Endothelial cell of umbilical vein (primary cell): ENCODE data around the gene RNF25. TPM values are rescaled to one million over a fixed set of nuclear protein-coding genes. Genes with fewer than 3 reads are reported as not detected.

Source experiments
- BruUV-seq: library from RNA; stranded (reverse); fragments of 400-500 nt; replicated peaks from 2 replicates; lab custom pipeline; 2021; lab: Mats Ljungman, UMichigan
- CTCF ChIA-PET: fragments of 300-600, 350-600 bp; sonication (Branson Sonifier 250); formaldehyde crosslinking; loops from one replicate; lab custom pipeline; 2021; ENCODE audit warnings: antibody characterized with exemption, inconsistent platforms; lab: Charles Lee
- POLR2A ChIA-PET: fragments of 300-600, 350-600 bp; sonication (Branson Sonifier 250); formaldehyde crosslinking; loops from one replicate; lab custom pipeline; 2021; ENCODE audit warnings: antibody characterized with exemption, inconsistent platforms; lab: Charles Lee
- DNase-seq: peaks from one replicate; pipeline ENCODE4 v3.0.0-alpha.2; 2011; ENCODE audit warnings: low read depth, low spot score
- FAIRE-seq: peaks from 2 replicates; lab custom pipeline; 2011; peaks lifted over from hg19 to GRCh38; lab: Jason Lieb, UNC
- H2AFZ ChIP-seq: 2 replicates; pipeline ENCODE4 v1.6.0; 2012; ENCODE audit warnings: low read depth, low read length, control low read depth, inconsistent platforms
- H3K27ac ChIP-seq: 2 replicates; pipeline ENCODE4 v1.5.1; 2011; ENCODE audit warnings: low read depth, mild to moderate bottlenecking, control low read depth, low read length, moderate library complexity; ENCODE audit not compliant: insufficient read depth
- H3K27me3 ChIP-seq, 2 experiments: 2 replicates each; pipeline versions ENCODE4 v1.6.0 to v1.6.1; 2011; ENCODE audit warnings: low read length in 2 of 2, mixed read lengths in 1 of 2; ENCODE audit not compliant: control insufficient read depth in 2 of 2, insufficient read depth in 2 of 2
- H3K36me3 ChIP-seq, 2 experiments: 2 replicates in 1 of 2; 3 replicates in 1 of 2; pipeline ENCODE4 v1.5.1; 2011; ENCODE audit warnings: low read length in 2 of 2, mild to moderate bottlenecking in 1 of 2, moderate library complexity in 1 of 2; ENCODE audit not compliant: control insufficient read depth in 2 of 2, insufficient read depth in 2 of 2; ENCODE audit errors: extremely low read depth in 1 of 2
- H3K4me1 ChIP-seq: 3 replicates; pipeline ENCODE4 v1.5.1; 2011; ENCODE audit warnings: mild to moderate bottlenecking, low read length; ENCODE audit not compliant: control insufficient read depth, insufficient read depth; ENCODE audit errors: extremely low read depth
- H3K4me2 ChIP-seq: 2 replicates; pipeline ENCODE4 v1.6.1; 2011; ENCODE audit warnings: low read length, control low read depth, mixed read lengths; ENCODE audit not compliant: insufficient read depth
- H3K4me3 ChIP-seq, 3 experiments: fragments of 200-600 bp in 1 of 3; sonication (generic), shearing (Covaris generic) in 1 of 3; replicated peaks in 1 of 3; 2 replicates each; pipeline ENCODE4 v1.5.1; 2011 to 2016; ENCODE audit warnings: control low read depth in 3 of 3, low read length in 3 of 3, mild to moderate bottlenecking in 2 of 3, inconsistent platforms in 1 of 3, low read depth in 1 of 3, moderate library complexity in 1 of 3; ENCODE audit not compliant: insufficient read depth in 1 of 3
- H3K79me2 ChIP-seq: 2 replicates; pipeline ENCODE4 v1.6.0; 2012; ENCODE audit warnings: low read length, inconsistent platforms; ENCODE audit not compliant: control insufficient read depth, insufficient read depth
- H3K9ac ChIP-seq: replicated peaks from 2 replicates; pipeline ENCODE3; 2011; ENCODE audit warnings: low read length, control low read depth; ENCODE audit not compliant: insufficient read depth; ENCODE audit errors: extremely low read depth
- H3K9me1 ChIP-seq: replicated peaks from 3 replicates; pipeline ENCODE4 v1.6.0; 2011; ENCODE audit warnings: mild to moderate bottlenecking, low read length; ENCODE audit not compliant: control insufficient read depth, insufficient read depth; ENCODE audit errors: extremely low read depth
- H3K9me3 ChIP-seq: replicated peaks from 2 replicates; pipeline ENCODE4 v1.5.1; 2012; ENCODE audit warnings: low read length, inconsistent platforms; ENCODE audit not compliant: control insufficient read depth, insufficient read depth
- H4K20me1 ChIP-seq: replicated peaks from 2 replicates; pipeline ENCODE3; 2011; ENCODE audit warnings: mild to moderate bottlenecking, low read length; ENCODE audit not compliant: control insufficient read depth, insufficient read depth; ENCODE audit errors: extremely low read depth
- CTCF ChIP-seq, 2 donors: IDR thresholded peaks; 1 replicate in 1 of 2; 2 replicates in 1 of 2; pipeline ENCODE4 v1.5.1; 2011; ENCODE audit warnings: low read length in 2 of 2, mild to moderate bottlenecking in 2 of 2, moderate library complexity in 2 of 2, control low read depth in 1 of 2, inconsistent platforms in 1 of 2, low read depth in 1 of 2; ENCODE audit not compliant: insufficient read depth in 1 of 2; ENCODE audit errors: extremely low read depth in 1 of 2
- EZH2 ChIP-seq: IDR thresholded peaks from 2 replicates; pipeline ENCODE4 v1.6.1; 2012; ENCODE audit warnings: borderline replicate concordance, low read depth, mild to moderate bottlenecking, moderate library complexity, low read length, inconsistent platforms; ENCODE audit not compliant: severe bottlenecking
- FOS ChIP-seq: IDR thresholded peaks from 2 replicates; pipeline ENCODE4 v1.6.1; 2011; ENCODE audit warnings: mild to moderate bottlenecking, low read length, moderate library complexity, borderline replicate concordance; ENCODE audit not compliant: insufficient read depth
- GATA2 ChIP-seq: IDR thresholded peaks from 2 replicates; pipeline ENCODE4 v1.7.0; 2011; ENCODE audit warnings: low read depth, mild to moderate bottlenecking, moderate library complexity, mixed read lengths, low read length; ENCODE audit not compliant: insufficient read length, insufficient read depth
- JUN ChIP-seq: IDR thresholded peaks from 2 replicates; pipeline ENCODE4 v1.6.1; 2011; ENCODE audit warnings: borderline replicate concordance, low read depth; ENCODE audit not compliant: insufficient read length, insufficient read depth
- MAX ChIP-seq: IDR thresholded peaks from 2 replicates; pipeline ENCODE4 v1.6.1; 2011; ENCODE audit not compliant: insufficient read depth, insufficient read length
- MYC ChIP-seq: IDR thresholded peaks from one replicate; pipeline ENCODE4 v1.6.1; 2011; ENCODE audit warnings: mild to moderate bottlenecking, low read depth, low read length
- POLR2A ChIP-seq: IDR thresholded peaks from 2 replicates; pipeline ENCODE4 v1.6.1; 2012; ENCODE audit warnings: low read depth, mild to moderate bottlenecking, control low read depth, low read length
- POLR2AphosphoS5 ChIP-seq: IDR thresholded peaks from 2 replicates; pipeline ENCODE4 v1.6.1; 2012; ENCODE audit warnings: low read depth, mild to moderate bottlenecking, control low read depth, low read length, moderate library complexity; ENCODE audit not compliant: insufficient read depth
- dilution Hi-C: fragments of 300-500 bp; cut with MboI; formaldehyde crosslinking; loops from one replicate; pipeline ENCODE4 v1.15.0; 2019; ENCODE audit warnings: low sequenced_read_pairs; ENCODE audit not compliant: extremely low pct_ligation_motif_present
- intact Hi-C: fragments of 100-400 bp; cut with micrococcal nuclease; formaldehyde crosslinking; loops from one replicate; pipeline ENCODE4 v1.10.0; 2022
- polyA plus RNA-seq, 4 experiments: library from polyadenylated mRNA; depleted of rRNA in 3 of 4; stranded (reverse) in 3 of 4; unstranded in 1 of 4; fragments of >200 nt; gene quantifications; 2 replicates each; pipeline versions ENCODE4 v1.2.1 to v1.2.3, GENCODE V29; 2011 to 2012; ENCODE audit warnings: missing spikeins in 1 of 4
- total RNA-seq: library from RNA; stranded (reverse); gene quantifications from 2 replicates; pipeline ENCODE4 v1.2.3, GENCODE V29; 2021

RNF25 gene
- total and polyA plus RNA-seq, 2 donors (not counting 3 experiments of a cell fraction or from before 2014, with no cell fraction given) = 38.2 to 61.1 TPM

- FAIRE-seq (no peak), DNase-seq (no peak)
- Histone ChIP-seq H3K36me3 (peaks cover 33 to 44% of the 10 kb centered on the region in 2 experiments), H3K4me2 (no peak overlapping the region), H3K9me1 (no peaks in the 10 kb centered on the region), H3K79me2 (peaks cover 12% of the 10 kb centered on the region), H4K20me1 (no peaks in the 10 kb centered on the region), H3K27me3 (no peaks in the 10 kb centered on the region), H3K4me1 (peaks cover 9% of the 10 kb centered on the region), H3K9me3 (no peaks in the 10 kb centered on the region), H3K4me3 (no peak overlapping the region), H2AFZ (no peak overlapping the region), H3K9ac (no peak overlapping the region), H3K27ac (no peak overlapping the region)
- no TSS peak for BruUV-seq
- intact Hi-C loops (no loop called here), dilution Hi-C loops (no loop called here)
- POLR2A ChIA-PET = no interaction called here
- CTCF ChIA-PET = interaction anchor here (0.8 kb wide), 1 partner anchor 183 kb away, joined by 4 read pairs; no protein-coding TSS in a partner anchor
- no peak for TF ChIP-seq MYC
- no peak for TF ChIP-seq JUN
- no peak for TF ChIP-seq EZH2
- TF ChIP-seq CTCF (IDR thresholded peaks at IDR 0.05; ENCODE audit: extremely low read depth in 1 of 2, insufficient read depth in 1 of 2, low read depth in 1 of 2, low read length in 2 of 2) = no peak
- no peak for TF ChIP-seq POLR2AphosphoS5
- no peak for TF ChIP-seq MAX
- TF ChIP-seq GATA2 = no peak
- no peak for TF ChIP-seq POLR2A
- TF ChIP-seq FOS = no peak
Measured at GRCh38 chr2:218664653-218665052, 7.1 kb downstream of the RNF25 start.
